Astrocyte (in vitro differentiated cells and primary cell): ENCODE measurements around the gene B2M. TPM values are rescaled to one million over a fixed set of nuclear protein-coding genes. Genes with fewer than 3 reads are reported as not detected.
A peak's percentile ranks its signal among the peaks of the same experiment; 100 is the strongest.

Experiments used
- DNase-seq: peaks from one replicate; pipeline ENCODE4 v3.0.0-alpha.2; 2010; ENCODE audit warnings: low read depth
- FAIRE-seq: peaks from 2 replicates; lab custom pipeline; 2011; peaks lifted over from hg19 to GRCh38; lab: Jason Lieb, UNC
- H2AFZ ChIP-seq: 2 replicates; pipeline ENCODE4 v1.6.0; 2012; ENCODE audit warnings: low read depth, low read length, inconsistent platforms
- H3K27ac ChIP-seq: 2 replicates; pipeline ENCODE4 v1.5.1; 2011; ENCODE audit warnings: low read depth, low read length, inconsistent platforms
- H3K27me3 ChIP-seq: 2 replicates; pipeline ENCODE4 v1.6.0; 2011; ENCODE audit warnings: low read length, inconsistent platforms; ENCODE audit not compliant: insufficient read depth
- H3K36me3 ChIP-seq: 2 replicates; pipeline ENCODE4 v1.5.1; 2011; ENCODE audit warnings: low read length, inconsistent platforms; ENCODE audit not compliant: insufficient read depth
- H3K4me1 ChIP-seq: 2 replicates; pipeline ENCODE4 v1.5.1; 2011; ENCODE audit warnings: low read length, inconsistent platforms; ENCODE audit not compliant: insufficient read depth
- H3K4me2 ChIP-seq: 2 replicates; pipeline ENCODE4 v1.6.0; 2012; ENCODE audit warnings: low read length, inconsistent platforms
- H3K4me3 ChIP-seq: 2 replicates; pipeline ENCODE4 v1.5.1; 2011; ENCODE audit warnings: low read depth, mild to moderate bottlenecking, low read length, inconsistent platforms; ENCODE audit not compliant: insufficient read depth
- H3K79me2 ChIP-seq: 2 replicates; pipeline ENCODE4 v1.6.0; 2012; ENCODE audit warnings: mild to moderate bottlenecking, low read length, inconsistent platforms; ENCODE audit not compliant: insufficient read depth
- H3K9ac ChIP-seq: 2 replicates; pipeline ENCODE4 v1.6.0; 2012; ENCODE audit warnings: mild to moderate bottlenecking, low read length, inconsistent platforms
- H3K9me3 ChIP-seq: 2 replicates; pipeline ENCODE4 v1.5.1; 2012; ENCODE audit warnings: low read depth, mild to moderate bottlenecking, low read length, inconsistent platforms; ENCODE audit not compliant: insufficient read depth
- H4K20me1 ChIP-seq: 2 replicates; pipeline ENCODE4 v1.6.0; 2012; ENCODE audit warnings: low read length, inconsistent platforms; ENCODE audit not compliant: insufficient read depth
- H3K27ac Mint-ChIP-seq: one replicate; pipeline ENCODE4 v1.8.0; 2021; ENCODE audit warnings: mild to moderate bottlenecking, mixed read lengths; ENCODE audit not compliant: unreplicated experiment
- H3K27me3 Mint-ChIP-seq: one replicate; pipeline ENCODE4 v1.8.0; 2021; ENCODE audit warnings: low read depth, mixed read lengths; ENCODE audit not compliant: unreplicated experiment
- H3K36me3 Mint-ChIP-seq: one replicate; pipeline ENCODE4 v1.8.0; 2021; ENCODE audit warnings: low read depth, mixed read lengths; ENCODE audit not compliant: unreplicated experiment
- H3K4me1 Mint-ChIP-seq: one replicate; pipeline ENCODE4 v1.8.0; 2021; ENCODE audit warnings: low read depth, mixed read lengths; ENCODE audit not compliant: unreplicated experiment
- H3K4me3 Mint-ChIP-seq: one replicate; pipeline ENCODE4 v1.8.0; 2021; ENCODE audit warnings: mild to moderate bottlenecking, moderate library complexity, mixed read lengths; ENCODE audit not compliant: unreplicated experiment
- H3K9me3 Mint-ChIP-seq: one replicate; pipeline ENCODE4 v1.8.0; 2021; ENCODE audit warnings: mild to moderate bottlenecking, mixed read lengths; ENCODE audit not compliant: unreplicated experiment
- EZH2 ChIP-seq: IDR thresholded peaks from 2 replicates; pipeline ENCODE4 v1.6.1; 2012; ENCODE audit warnings: mild to moderate bottlenecking, low read length, inconsistent platforms; ENCODE audit not compliant: insufficient read depth
- total RNA-seq: library from RNA; stranded (reverse); gene quantifications from 2 replicates; pipeline ENCODE4 v1.2.1, GENCODE V29; 2021
- TF ChIP-seq, protein P1 (sequence below): IDR thresholded peaks from 2 replicates; pipeline ENCODE4 v1.5.1; 2011; ENCODE audit warnings: low read depth, mild to moderate bottlenecking, inconsistent platforms, low read length, moderate library complexity; ENCODE audit not compliant: insufficient read depth

Gene B2M
- total RNA-seq, 1 donor from 2014 or later, result 1,708 TPM

DNA sequence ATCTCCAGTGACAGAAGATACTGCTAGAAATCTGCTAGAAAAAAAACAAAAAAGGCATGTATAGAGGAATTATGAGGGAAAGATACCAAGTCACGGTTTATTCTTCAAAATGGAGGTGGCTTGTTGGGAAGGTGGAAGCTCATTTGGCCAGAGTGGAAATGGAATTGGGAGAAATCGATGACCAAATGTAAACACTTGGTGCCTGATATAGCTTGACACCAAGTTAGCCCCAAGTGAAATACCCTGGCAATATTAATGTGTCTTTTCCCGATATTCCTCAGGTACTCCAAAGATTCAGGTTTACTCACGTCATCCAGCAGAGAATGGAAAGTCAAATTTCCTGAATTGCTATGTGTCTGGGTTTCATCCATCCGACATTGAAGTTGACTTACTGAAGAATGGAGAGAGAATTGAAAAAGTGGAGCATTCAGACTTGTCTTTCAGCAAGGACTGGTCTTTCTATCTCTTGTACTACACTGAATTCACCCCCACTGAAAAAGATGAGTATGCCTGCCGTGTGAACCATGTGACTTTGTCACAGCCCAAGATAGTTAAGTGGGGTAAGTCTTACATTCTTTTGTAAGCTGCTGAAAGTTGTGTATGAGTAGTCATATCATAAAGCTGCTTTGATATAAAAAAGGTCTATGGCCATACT, 4.0 kb downstream of the B2M start:
- Mint-ChIP-seq H3K4me3 (peak overlapping the region; percentile 96), H3K4me1 (peaks cover 10% of the 10 kb centered on the region), H3K9me3 (no peaks in the 10 kb centered on the region), H3K27me3 (no peaks in the 10 kb centered on the region), H3K36me3 (peaks cover 4% of the 10 kb centered on the region), H3K27ac (no peak overlapping the region)
- H3K36me3 ChIP-seq, result peaks cover 39% of the 10 kb centered on the region
- H3K9me3 ChIP-seq, result no peaks in the 10 kb centered on the region
- no peaks in the 10 kb centered on the region for H3K27me3 ChIP-seq
- H3K79me2 ChIP-seq, result peaks cover 46% of the 10 kb centered on the region
- no peak overlapping the region for H3K4me3 ChIP-seq
- H3K4me2 ChIP-seq, result no peak overlapping the region
- no peak overlapping the region for H3K27ac ChIP-seq
- no peak overlapping the region for H3K9ac ChIP-seq
- TF ChIP-seq, protein P1, sequence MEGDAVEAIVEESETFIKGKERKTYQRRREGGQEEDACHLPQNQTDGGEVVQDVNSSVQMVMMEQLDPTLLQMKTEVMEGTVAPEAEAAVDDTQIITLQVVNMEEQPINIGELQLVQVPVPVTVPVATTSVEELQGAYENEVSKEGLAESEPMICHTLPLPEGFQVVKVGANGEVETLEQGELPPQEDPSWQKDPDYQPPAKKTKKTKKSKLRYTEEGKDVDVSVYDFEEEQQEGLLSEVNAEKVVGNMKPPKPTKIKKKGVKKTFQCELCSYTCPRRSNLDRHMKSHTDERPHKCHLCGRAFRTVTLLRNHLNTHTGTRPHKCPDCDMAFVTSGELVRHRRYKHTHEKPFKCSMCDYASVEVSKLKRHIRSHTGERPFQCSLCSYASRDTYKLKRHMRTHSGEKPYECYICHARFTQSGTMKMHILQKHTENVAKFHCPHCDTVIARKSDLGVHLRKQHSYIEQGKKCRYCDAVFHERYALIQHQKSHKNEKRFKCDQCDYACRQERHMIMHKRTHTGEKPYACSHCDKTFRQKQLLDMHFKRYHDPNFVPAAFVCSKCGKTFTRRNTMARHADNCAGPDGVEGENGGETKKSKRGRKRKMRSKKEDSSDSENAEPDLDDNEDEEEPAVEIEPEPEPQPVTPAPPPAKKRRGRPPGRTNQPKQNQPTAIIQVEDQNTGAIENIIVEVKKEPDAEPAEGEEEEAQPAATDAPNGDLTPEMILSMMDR, result no peak
- TF ChIP-seq EZH2, result no peak
- H4K20me1 ChIP-seq, result peaks cover 59% of the 10 kb centered on the region
- FAIRE-seq (no peak), DNase-seq (no peak)
- peaks cover 9% of the 10 kb centered on the region for H3K4me1 ChIP-seq
- H2AFZ ChIP-seq, result no peak overlapping the region

DNA sequence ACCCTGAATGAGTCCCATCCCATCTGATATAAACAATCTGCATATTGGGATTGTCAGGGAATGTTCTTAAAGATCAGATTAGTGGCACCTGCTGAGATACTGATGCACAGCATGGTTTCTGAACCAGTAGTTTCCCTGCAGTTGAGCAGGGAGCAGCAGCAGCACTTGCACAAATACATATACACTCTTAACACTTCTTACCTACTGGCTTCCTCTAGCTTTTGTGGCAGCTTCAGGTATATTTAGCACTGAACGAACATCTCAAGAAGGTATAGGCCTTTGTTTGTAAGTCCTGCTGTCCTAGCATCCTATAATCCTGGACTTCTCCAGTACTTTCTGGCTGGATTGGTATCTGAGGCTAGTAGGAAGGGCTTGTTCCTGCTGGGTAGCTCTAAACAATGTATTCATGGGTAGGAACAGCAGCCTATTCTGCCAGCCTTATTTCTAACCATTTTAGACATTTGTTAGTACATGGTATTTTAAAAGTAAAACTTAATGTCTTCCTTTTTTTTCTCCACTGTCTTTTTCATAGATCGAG, 4.5 kb downstream of the B2M start:
- no peak overlapping the region for H3K4me2 ChIP-seq
- no peak overlapping the region for H2AFZ ChIP-seq
- no peak overlapping the region for H3K4me3 ChIP-seq
- H3K27me3 Mint-ChIP-seq, result no peaks in the 10 kb centered on the region
- no peaks in the 10 kb centered on the region for H3K27me3 ChIP-seq
- H3K4me3 Mint-ChIP-seq, result no peak overlapping the region
- H3K27ac ChIP-seq, result no peak overlapping the region
- H3K36me3 ChIP-seq, result peaks cover 39% of the 10 kb centered on the region
- no peaks in the 10 kb centered on the region for H3K9me3 ChIP-seq
- H4K20me1 ChIP-seq, result peaks cover 59% of the 10 kb centered on the region
- no peak for FAIRE-seq
- TF ChIP-seq EZH2, result no peak
- TF ChIP-seq, protein P1, result no peak
- peaks cover 4% of the 10 kb centered on the region for H3K36me3 Mint-ChIP-seq
- H3K4me1 ChIP-seq, result peaks cover 9% of the 10 kb centered on the region
- peaks cover 46% of the 10 kb centered on the region for H3K79me2 ChIP-seq
- no peaks in the 10 kb centered on the region for H3K9me3 Mint-ChIP-seq
- no peak overlapping the region for H3K27ac Mint-ChIP-seq
- no peak overlapping the region for H3K9ac ChIP-seq
- no peak for DNase-seq
- H3K4me1 Mint-ChIP-seq, result peaks cover 10% of the 10 kb centered on the region
